ENCODE results near the gene ZCCHC7.
"Not testable (repeated sequence)": the region's sequence is repeated elsewhere in the genome, so short reads cannot be mapped to it uniquely, and the experiment has no call there.

ZCCHC7 gene

GRCh38 chr9:37290366-37290939 lies 170.1 kb downstream of the ZCCHC7 start:
- no peak overlapping the region for H3K4me3 ChIP-seq (ENCODE audit: low read depth, low read length)

- H3K4me3 ChIP-seq (ENCODE audit: low read depth, low read length), result no peak overlapping the region
Measured at GRCh38 chr9:37290940-37291485, 170.6 kb downstream of the ZCCHC7 start.

- H3K4me3 ChIP-seq (ENCODE audit: low read depth, low read length), result not testable (repeated sequence)
Measured at GRCh38 chr9:37291612-37292238, 171.4 kb downstream of the ZCCHC7 start.

GRCh38 chr9:37292896-37293295 lies 172.5 kb downstream of the ZCCHC7 start:
- H3K4me3 ChIP-seq (ENCODE audit: low read depth, low read length), result no peak overlapping the region

GRCh38 chr9:37293664-37294524 lies 173.5 kb downstream of the ZCCHC7 start:
- no peak overlapping the region for H3K4me3 ChIP-seq (ENCODE audit: low read depth, low read length)

GRCh38 chr9:37295178-37295577 lies 174.8 kb downstream of the ZCCHC7 start:
- no peak overlapping the region for H3K4me3 ChIP-seq (ENCODE audit: low read depth, low read length)

GRCh38 chr9:37295796-37296195 lies 175.4 kb downstream of the ZCCHC7 start:
- H3K4me3 ChIP-seq (ENCODE audit: low read depth, low read length), result no peak overlapping the region

- no peak overlapping the region for H3K4me3 ChIP-seq (ENCODE audit: low read depth, low read length)
Measured at GRCh38 chr9:37297592-37297991, 177.2 kb downstream of the ZCCHC7 start.

- H3K4me3 ChIP-seq (ENCODE audit: low read depth, low read length), result no peak overlapping the region
Measured at GRCh38 chr9:37300620-37301019, 180.2 kb downstream of the ZCCHC7 start.

- H3K4me3 ChIP-seq (ENCODE audit: low read depth, low read length), result no peak overlapping the region
Measured at GRCh38 chr9:37301042-37301853, 180.9 kb downstream of the ZCCHC7 start.

- no peak overlapping the region for H3K4me3 ChIP-seq (ENCODE audit: low read depth, low read length)
Measured at GRCh38 chr9:37301854-37302172, 181.4 kb downstream of the ZCCHC7 start.

GRCh38 chr9:37302277-37302676 lies 181.9 kb downstream of the ZCCHC7 start:
- no peak overlapping the region for H3K4me3 ChIP-seq (ENCODE audit: low read depth, low read length)

GRCh38 chr9:37303272-37303671 lies 182.9 kb downstream of the ZCCHC7 start:
- H3K4me3 ChIP-seq (ENCODE audit: low read depth, low read length), result not testable (repeated sequence)

- H3K4me3 ChIP-seq (ENCODE audit: low read depth, low read length), result no peak overlapping the region
Measured at GRCh38 chr9:37309136-37309535, 188.8 kb downstream of the ZCCHC7 start.

- H3K4me3 ChIP-seq (ENCODE audit: low read depth, low read length), result no peak overlapping the region
Measured at GRCh38 chr9:37311938-37312708, 191.7 kb downstream of the ZCCHC7 start.

GRCh38 chr9:37324261-37324683 lies 203.9 kb downstream of the ZCCHC7 start:
- no peak overlapping the region for H3K4me3 ChIP-seq (ENCODE audit: low read depth, low read length)

- H3K4me3 ChIP-seq (ENCODE audit: low read depth, low read length), result no peak overlapping the region
Measured at GRCh38 chr9:37324691-37325490, 204.5 kb downstream of the ZCCHC7 start.

GRCh38 chr9:37325778-37326177 lies 205.4 kb downstream of the ZCCHC7 start:
- H3K4me3 ChIP-seq (ENCODE audit: low read depth, low read length), result no peak overlapping the region

- no peak overlapping the region for H3K4me3 ChIP-seq (ENCODE audit: low read depth, low read length)
Measured at GRCh38 chr9:37327553-37327952, 207.2 kb downstream of the ZCCHC7 start.

All from iPS-11a (cell line).